ENCODE data around the gene JAZF1.

DNA sequence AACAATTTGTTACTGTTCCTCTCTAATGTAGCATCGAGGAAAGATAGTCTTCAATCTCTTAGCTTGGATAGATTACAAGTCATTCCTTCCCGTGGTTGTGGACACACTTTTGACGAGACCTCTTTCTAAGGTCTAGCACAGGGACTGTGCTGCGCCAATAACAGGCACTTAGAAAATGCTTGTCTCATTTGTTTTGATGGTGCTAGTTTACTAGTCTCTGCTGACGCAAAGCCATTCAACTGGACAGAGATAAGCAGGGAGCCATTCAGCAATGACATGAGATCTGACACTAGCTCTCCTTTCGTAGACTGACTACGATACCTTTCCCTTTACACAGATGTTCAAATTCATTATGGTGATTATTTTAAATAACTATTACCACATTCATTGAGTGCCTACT, 6.4 kb upstream of the JAZF1 start:
- TF ChIP-seq, protein P1, sequence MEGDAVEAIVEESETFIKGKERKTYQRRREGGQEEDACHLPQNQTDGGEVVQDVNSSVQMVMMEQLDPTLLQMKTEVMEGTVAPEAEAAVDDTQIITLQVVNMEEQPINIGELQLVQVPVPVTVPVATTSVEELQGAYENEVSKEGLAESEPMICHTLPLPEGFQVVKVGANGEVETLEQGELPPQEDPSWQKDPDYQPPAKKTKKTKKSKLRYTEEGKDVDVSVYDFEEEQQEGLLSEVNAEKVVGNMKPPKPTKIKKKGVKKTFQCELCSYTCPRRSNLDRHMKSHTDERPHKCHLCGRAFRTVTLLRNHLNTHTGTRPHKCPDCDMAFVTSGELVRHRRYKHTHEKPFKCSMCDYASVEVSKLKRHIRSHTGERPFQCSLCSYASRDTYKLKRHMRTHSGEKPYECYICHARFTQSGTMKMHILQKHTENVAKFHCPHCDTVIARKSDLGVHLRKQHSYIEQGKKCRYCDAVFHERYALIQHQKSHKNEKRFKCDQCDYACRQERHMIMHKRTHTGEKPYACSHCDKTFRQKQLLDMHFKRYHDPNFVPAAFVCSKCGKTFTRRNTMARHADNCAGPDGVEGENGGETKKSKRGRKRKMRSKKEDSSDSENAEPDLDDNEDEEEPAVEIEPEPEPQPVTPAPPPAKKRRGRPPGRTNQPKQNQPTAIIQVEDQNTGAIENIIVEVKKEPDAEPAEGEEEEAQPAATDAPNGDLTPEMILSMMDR (conservative IDR thresholded peaks at IDR 0.05 in 1 of 2, IDR thresholded peaks at IDR 0.05 in 1 of 2; ENCODE audit: extremely low read depth in 1 of 2, insufficient read depth in 1 of 2, low read depth in 1 of 2, low read length in 2 of 2) = no peak
- TF ChIP-seq EZH2 (IDR thresholded peaks at IDR 0.05; ENCODE audit: borderline replicate concordance, low read length) = no peak

Measured in mammary epithelial cell (primary cell).